ENCODE results near the gene ZDHHC12.
"Not testable (repeated sequence)": the region's sequence is repeated elsewhere in the genome, so short reads cannot be mapped to it uniquely, and the experiment has no call there.

Gene ZDHHC12

DNA sequence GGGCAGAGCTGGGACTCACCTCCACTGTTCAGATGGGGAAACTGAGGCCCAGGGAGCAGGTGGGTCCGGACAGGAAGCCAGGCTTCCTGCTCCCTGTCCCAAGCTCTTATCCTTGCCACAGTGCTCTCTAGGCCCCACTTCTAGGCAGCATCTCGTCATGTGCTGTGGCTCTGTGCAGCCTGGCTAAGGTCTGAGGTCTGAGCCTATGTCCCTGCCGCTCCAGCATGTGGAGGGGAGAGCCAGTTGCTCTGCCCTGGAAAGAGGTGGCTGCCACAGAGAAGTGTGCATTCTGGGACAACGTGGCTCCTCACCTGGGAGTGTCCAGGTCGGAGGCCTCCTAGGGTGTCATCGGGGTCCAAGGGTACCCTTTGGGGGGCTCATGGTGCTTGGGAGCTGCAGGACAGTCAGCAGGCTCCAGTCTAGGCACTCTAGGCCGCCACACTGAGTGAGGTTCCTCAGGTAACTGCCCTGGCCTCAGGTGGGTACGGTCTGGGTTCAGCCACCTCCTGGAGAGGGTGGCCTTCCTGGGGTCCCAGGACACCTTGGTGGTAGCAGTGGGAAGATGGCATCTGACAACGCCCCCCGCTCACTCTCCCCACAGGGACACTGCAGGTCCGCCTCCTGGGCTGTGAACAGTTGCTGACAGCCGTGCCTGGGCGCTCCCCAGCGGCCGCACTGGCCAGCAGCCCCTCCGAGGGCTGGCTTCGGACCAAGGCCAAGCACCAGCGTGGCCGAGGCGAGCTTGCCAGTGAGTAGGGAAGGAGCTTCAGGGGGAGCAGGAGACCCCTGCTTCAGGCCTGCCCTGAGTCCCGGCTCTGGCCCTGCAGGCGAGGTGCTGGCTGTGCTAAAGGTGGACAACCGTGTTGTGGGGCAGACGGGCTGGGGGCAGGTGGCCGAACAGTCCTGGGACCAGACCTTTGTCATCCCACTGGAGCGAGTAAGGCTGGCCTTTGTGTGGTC is 11.2 kb downstream of the ZDHHC12 start:
- in situ Hi-C loops (cut with HindIII; ENCODE audit: low sequenced_read_pairs): no loop called here

- in situ Hi-C loops (cut with HindIII; ENCODE audit: low sequenced_read_pairs): no loop called here
These were observed 16.5 kb downstream of the ZDHHC12 start for GRCh38 chr9:128707446-128707845.

DNA sequence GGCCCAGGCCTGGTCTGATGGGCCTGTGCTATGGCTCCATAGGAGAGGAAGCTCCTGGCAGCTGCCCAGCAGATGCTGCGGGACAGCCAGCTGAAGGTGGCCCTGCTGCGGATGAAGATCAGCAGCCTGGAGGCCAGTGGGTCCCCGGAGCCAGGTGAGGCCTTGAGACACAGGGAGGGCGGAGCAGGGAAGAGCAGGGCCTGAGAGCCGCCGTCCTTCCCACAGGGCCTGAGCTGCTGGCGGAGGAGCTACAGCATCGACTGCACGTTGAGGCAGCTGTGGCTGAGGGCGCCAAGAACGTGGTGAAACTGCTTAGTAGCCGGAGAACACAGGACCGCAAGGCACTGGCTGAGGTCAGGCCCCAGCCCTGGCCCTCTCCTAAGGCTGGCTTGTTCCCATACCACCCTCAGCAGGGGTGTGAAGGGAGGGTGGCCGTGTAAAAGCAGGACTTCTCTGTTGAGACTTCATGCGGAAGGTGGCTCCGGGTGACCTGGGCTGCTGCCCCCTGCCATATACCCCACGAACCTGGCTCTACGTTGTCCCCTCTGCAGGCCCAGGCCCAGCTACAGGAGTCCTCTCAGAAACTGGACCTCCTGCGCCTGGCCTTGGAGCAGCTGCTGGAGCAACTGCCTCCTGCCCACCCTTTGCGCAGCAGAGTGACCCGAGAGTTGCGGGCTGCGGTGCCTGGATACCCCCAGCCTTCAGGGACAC is 17.1 kb downstream of the ZDHHC12 start:
- in situ Hi-C loops (cut with HindIII; ENCODE audit: low sequenced_read_pairs): no loop called here

GRCh38 chr9:128706045-128706444 is 17.9 kb downstream of the ZDHHC12 start:
- in situ Hi-C loops (cut with HindIII; ENCODE audit: low sequenced_read_pairs): no loop called here

GRCh38 chr9:128705051-128705965 is 18.6 kb downstream of the ZDHHC12 start:
- in situ Hi-C loops (cut with HindIII; ENCODE audit: low sequenced_read_pairs): no loop called here

DNA sequence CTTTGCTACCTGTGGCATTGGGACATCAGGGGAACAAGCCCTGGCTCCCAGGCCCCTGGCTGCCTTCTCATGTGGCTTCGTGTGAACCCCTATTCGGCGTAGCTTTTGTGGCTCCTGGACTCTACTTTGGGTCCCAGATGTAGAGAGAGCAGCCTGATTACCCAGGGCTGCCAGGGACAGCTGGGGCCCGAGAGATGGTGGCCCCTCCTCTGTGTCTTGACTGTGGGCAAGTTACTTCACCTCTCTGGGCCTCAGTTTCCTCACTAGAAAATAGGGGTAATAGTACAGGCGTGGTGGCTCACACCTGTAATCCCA is 19.6 kb downstream of the ZDHHC12 start:
- in situ Hi-C loops (cut with HindIII; ENCODE audit: low sequenced_read_pairs): no loop called here

- in situ Hi-C loops (cut with HindIII; ENCODE audit: low sequenced_read_pairs): no loop called here
These were observed 20.1 kb downstream of the ZDHHC12 start for GRCh38 chr9:128703616-128704355.

DNA sequence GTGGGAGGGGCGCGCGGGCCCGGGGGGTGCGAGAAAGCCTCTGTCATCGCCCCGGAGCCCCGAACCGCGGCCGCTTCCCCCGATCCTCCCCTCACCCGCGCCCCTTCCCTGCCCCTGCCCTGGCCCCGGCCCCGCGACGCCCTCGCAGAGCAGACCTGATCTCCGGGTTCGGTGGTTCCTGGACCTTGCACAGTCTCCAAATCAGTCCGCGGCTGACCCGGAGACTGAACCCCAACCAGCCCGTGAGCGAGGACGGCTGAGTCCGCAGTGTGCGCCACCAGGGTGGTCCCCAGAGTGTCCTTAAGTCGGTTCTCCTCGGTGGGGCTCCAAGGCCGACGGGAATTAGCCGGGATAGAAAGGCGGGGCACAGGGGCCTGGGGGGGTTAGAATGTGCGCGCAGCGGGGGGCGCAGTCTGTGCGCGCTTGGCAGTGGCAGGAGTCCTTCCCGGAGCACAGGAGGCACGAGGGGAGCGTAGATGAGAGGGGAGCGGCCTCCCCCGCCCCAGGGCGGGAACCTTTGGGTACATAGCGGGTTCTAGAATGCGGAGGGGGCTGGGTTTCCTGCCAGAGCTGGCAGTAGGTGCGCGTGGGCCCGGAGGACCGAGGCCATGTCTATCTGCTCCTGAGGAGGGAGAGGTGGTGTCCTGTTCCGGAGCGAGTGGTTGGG is 20.8 kb downstream of the ZDHHC12 start:
- in situ Hi-C loops (cut with HindIII; ENCODE audit: low sequenced_read_pairs): no loop called here

DNA sequence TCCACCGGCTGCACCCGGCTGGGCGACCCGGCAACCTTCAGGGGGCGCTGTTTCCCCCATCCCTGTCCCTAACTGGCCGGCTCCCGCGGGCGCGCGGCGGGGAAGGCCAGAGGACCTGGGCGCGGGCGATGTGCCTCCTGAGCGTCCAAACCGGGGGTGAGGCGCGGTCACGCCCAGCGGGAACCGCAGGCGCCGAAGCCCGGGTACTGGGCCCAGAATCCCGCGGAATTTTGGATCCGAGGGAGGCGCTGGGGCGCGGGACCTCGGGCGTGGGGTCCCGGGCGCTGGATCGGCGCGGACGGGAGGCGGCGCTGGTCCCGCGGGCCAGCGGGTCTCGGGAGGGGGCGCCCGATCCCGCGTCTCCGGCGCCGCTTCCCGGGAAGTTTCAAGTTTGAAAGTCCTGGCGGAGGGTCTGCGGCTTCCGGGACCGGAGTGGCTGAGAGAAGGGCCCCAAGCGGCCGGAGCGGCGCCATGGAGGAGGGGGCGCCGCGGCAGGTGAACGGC is 21.4 kb downstream of the ZDHHC12 start, which contains the start of gene PKN3:
Gene PKN3, plus strand, starts transcription at position 59 of the 504 bp plus-strand sequence. Its CDS starts 413 bp downstream, at position 472.
- in situ Hi-C loops (cut with HindIII; ENCODE audit: low sequenced_read_pairs): no loop called here

GRCh38 chr9:128701227-128701854 is 22.6 kb downstream of the ZDHHC12 start:
- in situ Hi-C loops (cut with HindIII; ENCODE audit: low sequenced_read_pairs): no loop called here

DNA sequence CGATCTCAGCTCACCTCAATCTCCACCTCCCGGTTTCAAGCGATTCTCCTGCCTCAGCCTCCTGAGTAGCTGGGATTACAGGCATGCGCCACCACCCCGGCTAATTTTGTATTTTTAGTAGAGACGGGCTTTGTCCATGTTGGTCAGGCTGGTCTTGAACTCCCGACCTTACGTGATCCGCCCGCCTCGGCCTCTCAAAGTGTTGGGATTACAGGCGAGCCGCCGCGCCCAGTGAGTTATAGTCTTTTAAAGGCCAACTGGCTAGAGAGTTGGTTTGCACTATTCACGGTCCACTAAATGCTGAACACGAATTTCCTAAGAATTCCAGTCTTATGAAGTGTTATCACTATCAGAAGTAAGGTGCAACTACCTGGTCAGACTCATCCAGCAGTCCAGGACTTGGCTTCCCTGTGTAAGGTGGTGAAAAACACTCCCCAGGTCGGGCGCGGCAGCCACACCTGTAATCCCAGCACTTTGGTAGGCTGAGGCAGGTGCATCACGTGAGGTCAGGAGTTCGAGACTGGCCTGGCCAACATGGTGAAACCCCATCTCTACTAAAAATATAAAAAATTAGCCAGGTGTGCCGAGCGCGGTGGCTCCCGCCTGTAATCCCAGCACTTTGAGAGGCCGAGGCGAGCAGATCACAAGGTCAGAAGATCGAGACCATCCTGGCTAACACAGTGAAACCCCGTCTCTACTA is 24.7 kb downstream of the ZDHHC12 start:
- in situ Hi-C loops (cut with HindIII; ENCODE audit: low sequenced_read_pairs): not testable (repeated sequence)

DNA sequence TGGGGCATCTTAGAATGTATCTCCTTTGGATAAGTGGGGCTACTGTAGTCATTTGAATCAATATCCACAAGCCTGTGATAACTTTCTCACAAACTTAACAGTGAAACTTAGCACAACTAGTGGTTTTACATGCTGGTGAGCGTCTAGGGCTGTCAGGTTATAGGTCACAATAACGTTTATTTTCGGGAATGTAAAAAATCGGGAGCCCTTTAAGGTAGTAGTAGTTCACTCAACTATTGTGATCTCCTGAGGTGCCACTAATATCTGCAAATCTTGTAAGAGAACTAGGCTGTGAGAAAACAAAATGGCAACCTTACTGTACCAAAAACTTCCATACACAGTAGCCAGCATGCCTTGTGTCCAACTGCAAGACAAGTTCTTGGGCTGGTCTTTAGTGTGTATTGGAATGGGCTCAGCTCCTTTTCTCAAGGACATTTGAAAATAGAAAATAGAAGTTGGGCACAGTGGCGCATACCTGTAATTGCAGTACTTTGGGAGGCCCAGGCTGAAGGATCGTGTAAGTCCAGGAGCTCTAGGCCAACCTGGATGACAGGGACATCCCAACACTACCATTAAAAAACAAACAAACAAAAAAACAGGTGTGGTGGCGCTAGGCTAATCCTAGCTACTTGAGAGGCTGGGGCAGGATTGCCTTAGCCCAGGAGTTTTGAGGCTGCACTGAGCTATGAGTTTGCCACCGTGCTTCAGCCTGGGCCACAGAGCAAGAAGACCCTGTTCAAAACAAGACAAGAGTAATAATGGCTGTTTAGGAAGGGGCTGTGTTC is 26.8 kb downstream of the ZDHHC12 start:
- in situ Hi-C loops (cut with HindIII; ENCODE audit: low sequenced_read_pairs): no loop called here

DNA sequence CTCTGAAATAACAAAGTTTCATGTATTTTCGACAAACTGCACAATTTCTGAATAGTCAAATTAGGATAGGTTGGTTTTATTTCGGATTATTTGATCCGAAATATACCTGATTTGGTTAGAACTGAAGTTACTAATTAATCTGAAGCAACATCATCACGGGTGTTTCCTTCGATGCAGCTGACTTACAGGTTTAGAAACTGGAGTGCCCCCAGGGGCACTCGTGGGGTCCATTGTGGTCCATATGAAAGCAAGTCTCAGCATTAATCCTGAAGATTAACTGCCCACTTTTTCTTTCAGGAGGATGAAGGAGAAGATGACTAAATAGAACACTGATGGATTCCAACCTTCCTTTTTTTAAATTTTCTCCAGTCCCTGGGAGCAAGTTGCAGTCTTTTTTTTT is 29.6 kb downstream of the ZDHHC12 start:
- in situ Hi-C loops (cut with HindIII; ENCODE audit: low sequenced_read_pairs): loop anchor here (5.0 kb wide), 2 partner anchors 33 to 67 kb away; no protein-coding TSS in a partner anchor

GRCh38 chr9:128693738-128694137 is 30.2 kb downstream of the ZDHHC12 start:
- in situ Hi-C loops (cut with HindIII; ENCODE audit: low sequenced_read_pairs): loop anchor here (5.0 kb wide), 2 partner anchors 34 to 66 kb away; no protein-coding TSS in a partner anchor

DNA sequence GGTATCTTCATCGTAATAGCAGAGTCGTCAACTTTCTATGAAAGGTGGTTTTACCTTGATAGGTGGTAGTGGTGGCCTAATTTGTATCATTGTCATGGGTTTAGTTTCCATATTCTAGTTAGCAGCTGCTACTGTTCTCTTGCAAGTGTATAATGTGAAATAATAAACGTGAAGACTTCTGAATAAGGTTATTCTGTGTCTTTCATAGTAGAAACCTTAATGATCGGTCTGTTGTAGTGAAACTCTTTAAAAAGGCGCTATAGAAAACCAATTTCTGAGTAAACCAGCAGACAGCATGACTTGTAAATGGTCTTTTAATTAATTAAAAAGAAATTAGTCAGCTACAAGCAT is 33.3 kb downstream of the ZDHHC12 start:
- in situ Hi-C loops (cut with HindIII; ENCODE audit: low sequenced_read_pairs): loop anchor here (5.0 kb wide), 2 partner anchors 37 to 63 kb away; no protein-coding TSS in a partner anchor

DNA sequence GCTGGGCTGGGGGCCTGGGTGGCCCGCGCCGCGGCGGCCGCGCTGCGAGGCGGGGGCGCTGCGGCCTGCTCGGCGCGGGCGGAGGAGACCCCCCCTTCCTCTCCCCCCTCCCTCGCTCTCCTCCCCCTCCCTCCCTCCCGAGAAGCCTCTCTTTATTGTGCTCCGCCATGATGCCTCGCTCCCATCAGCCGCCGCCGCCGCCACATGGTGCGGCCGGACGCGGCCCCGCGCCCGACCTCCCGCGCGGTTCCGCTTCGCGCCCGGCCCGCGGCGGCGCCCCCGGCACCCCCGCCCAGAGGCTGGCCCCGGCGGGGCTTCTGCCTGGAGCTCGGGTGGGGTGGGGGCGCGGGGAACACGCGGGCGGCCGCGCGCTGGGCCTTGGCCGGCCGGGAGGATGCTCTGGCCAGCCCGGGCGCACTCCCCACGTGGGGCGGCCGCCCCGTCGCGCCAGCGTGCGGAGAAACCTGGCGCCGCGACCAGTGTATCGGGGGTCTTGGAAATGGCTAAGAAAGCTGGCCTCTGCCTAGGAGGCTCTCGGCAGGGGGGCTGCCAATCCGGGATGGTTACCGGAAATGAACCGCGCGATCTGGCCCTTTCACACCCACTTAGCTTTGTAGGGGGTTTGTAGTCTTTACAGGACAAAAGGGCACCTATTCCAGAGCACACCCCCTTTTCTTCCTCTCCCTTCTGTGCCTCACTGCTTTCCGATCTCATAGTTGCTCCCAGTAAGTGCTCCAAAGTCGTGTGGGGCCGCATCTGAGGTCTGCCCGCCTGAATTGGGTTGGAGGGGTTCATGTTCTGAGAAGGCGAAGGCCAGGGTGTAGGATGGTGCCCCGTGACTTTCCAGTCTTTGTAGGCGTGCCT is 33.9 kb downstream of the ZDHHC12 start:
- in situ Hi-C loops (cut with HindIII; ENCODE audit: low sequenced_read_pairs): loop anchor here (5.0 kb wide), 2 partner anchors 37 to 63 kb away; no protein-coding TSS in a partner anchor
